SU-DHL-6 (cell line): ENCODE measurements around the gene ENDOV.

ENCODE experiments used
- EZH2phosphoT487 ChIP-seq: fragments of 200-600 bp; sonication (generic), shearing (Covaris generic); conservative IDR thresholded peaks from 2 replicates; pipeline ENCODE4 v1.6.1; 2018; ENCODE audit warnings: mild to moderate bottlenecking, antibody characterized with exemption, low read length, moderate library complexity, mixed read lengths
- TF ChIP-seq, protein P1 (sequence below): fragments of 200-600 bp; sonication (generic); IDR thresholded peaks from one replicate; pipeline ENCODE4 v1.5.1; 2017; ENCODE audit warnings: antibody characterized with exemption, mild to moderate bottlenecking, low read length, moderate library complexity; ENCODE audit not compliant: insufficient read depth, poor library complexity, severe bottlenecking

DNA sequence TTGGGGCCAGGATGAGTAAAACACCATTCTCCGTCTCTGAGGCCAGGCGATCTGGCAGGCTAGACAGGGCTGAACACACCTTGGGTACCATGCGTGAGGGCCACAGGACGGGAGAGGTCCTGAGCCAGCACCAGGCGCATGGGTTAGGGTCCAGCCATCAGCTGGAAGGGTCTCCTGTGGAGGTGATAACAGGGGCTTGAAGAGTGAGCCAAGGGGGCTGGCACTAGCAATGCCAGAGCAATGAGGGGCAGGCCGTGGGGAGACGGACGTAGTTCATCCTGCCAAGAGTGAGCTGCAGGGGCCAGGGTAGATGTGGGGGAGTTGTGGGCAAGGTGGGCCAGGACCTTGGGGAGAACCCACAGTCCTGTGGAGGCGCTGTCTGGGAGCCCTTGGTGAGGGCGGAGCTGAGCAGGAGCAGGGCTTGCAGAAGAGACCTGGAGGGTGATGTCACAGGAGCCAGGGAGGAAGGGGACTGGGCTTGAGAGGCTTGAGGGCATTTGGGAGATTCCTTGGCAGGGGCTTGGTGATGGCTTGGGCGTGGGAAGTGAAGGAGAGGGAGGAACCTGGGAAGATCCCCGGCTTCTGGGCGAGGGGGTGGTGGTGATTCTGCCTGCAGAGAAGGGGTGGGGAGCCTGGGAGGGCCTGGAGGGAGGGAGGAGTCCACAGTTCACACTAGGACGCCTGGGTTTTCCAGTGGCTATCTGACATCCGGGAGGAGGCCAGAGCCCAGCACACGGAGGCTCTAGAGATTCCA lies 67.8 kb downstream of the ENDOV start:
- TF ChIP-seq, protein P1, sequence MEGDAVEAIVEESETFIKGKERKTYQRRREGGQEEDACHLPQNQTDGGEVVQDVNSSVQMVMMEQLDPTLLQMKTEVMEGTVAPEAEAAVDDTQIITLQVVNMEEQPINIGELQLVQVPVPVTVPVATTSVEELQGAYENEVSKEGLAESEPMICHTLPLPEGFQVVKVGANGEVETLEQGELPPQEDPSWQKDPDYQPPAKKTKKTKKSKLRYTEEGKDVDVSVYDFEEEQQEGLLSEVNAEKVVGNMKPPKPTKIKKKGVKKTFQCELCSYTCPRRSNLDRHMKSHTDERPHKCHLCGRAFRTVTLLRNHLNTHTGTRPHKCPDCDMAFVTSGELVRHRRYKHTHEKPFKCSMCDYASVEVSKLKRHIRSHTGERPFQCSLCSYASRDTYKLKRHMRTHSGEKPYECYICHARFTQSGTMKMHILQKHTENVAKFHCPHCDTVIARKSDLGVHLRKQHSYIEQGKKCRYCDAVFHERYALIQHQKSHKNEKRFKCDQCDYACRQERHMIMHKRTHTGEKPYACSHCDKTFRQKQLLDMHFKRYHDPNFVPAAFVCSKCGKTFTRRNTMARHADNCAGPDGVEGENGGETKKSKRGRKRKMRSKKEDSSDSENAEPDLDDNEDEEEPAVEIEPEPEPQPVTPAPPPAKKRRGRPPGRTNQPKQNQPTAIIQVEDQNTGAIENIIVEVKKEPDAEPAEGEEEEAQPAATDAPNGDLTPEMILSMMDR: no peak
- TF ChIP-seq EZH2phosphoT487: no peak
